Fibroblast of lung (primary cell): ENCODE measurements around the gene ZNF544. TPM values are rescaled to one million over a fixed set of nuclear protein-coding genes. Genes with fewer than 3 reads are reported as not detected.

ENCODE experiments used
- DNase-seq, 2 donors: peaks; one replicate each; pipeline versions ENCODE4 v3.0.0 to v3.0.0-alpha.2; 2010; ENCODE audit warnings: low read depth in 2 of 2
- H2AFZ ChIP-seq: 2 replicates; pipeline ENCODE4 v1.5.1; 2012; ENCODE audit warnings: low read length, control low read depth, inconsistent platforms
- H3K27ac ChIP-seq: 2 replicates; pipeline ENCODE4 v1.5.1; 2011; ENCODE audit warnings: low read length, control low read depth; ENCODE audit not compliant: insufficient read depth
- H3K27me3 ChIP-seq: 2 replicates; pipeline ENCODE4 v1.5.1; 2011; ENCODE audit warnings: mild to moderate bottlenecking, low read length; ENCODE audit not compliant: control insufficient read depth, insufficient read depth
- H3K36me3 ChIP-seq: 2 replicates; pipeline ENCODE4 v1.5.1; 2011; ENCODE audit warnings: low read length; ENCODE audit not compliant: control insufficient read depth, insufficient read depth
- H3K4me1 ChIP-seq: 2 replicates; pipeline ENCODE4 v1.5.1; 2011; ENCODE audit warnings: low read length; ENCODE audit not compliant: control insufficient read depth, insufficient read depth; ENCODE audit errors: extremely low read depth
- H3K4me2 ChIP-seq: 2 replicates; pipeline ENCODE4 v1.5.1; 2011; ENCODE audit warnings: low read length, control low read depth; ENCODE audit not compliant: insufficient read depth; ENCODE audit errors: extremely low read depth
- H3K4me3 ChIP-seq, 4 experiments: fragments of 200-600 bp in 1 of 4; sonication (generic) in 1 of 4; replicated peaks in 1 of 4; 2 replicates each; pipeline ENCODE4 v1.5.1; 2011 to 2016; ENCODE audit warnings: low read length in 4 of 4, low read depth in 3 of 4, mild to moderate bottlenecking in 3 of 4, control low read depth in 2 of 4, inconsistent platforms in 1 of 4, mixed read lengths in 1 of 4; ENCODE audit not compliant: insufficient read depth in 1 of 4; ENCODE audit errors: control extremely low read depth in 1 of 4
- H3K79me2 ChIP-seq: 2 replicates; pipeline ENCODE4 v1.5.1; 2012; ENCODE audit warnings: mild to moderate bottlenecking, low read length, inconsistent platforms; ENCODE audit not compliant: control insufficient read depth, insufficient read depth
- H3K9ac ChIP-seq: 2 replicates; pipeline ENCODE4 v1.5.1; 2011; ENCODE audit warnings: mild to moderate bottlenecking, low read length, control low read depth; ENCODE audit not compliant: insufficient read depth
- H3K9me3 ChIP-seq: 2 replicates; pipeline ENCODE4 v1.5.1; 2012; ENCODE audit warnings: low read depth, low read length; ENCODE audit not compliant: control insufficient read depth, insufficient read depth
- H4K20me1 ChIP-seq: 2 replicates; pipeline ENCODE4 v1.5.1; 2011; ENCODE audit warnings: low read length; ENCODE audit not compliant: control insufficient read depth, insufficient read depth; ENCODE audit errors: extremely low read depth
- EZH2 ChIP-seq: IDR thresholded peaks from 2 replicates; pipeline ENCODE4 v1.5.1; 2012; ENCODE audit warnings: low read length, control low read depth, mild to moderate bottlenecking; ENCODE audit errors: missing control alignments
- polyA plus RNA-seq, 2 donors: library from polyadenylated mRNA; depleted of rRNA in 1 of 2; stranded (reverse) in 1 of 2; unstranded in 1 of 2; fragments of >200 nt; gene quantifications; 2 replicates each; pipeline ENCODE4 v1.2.1, GENCODE V29; 2011 to 2012; ENCODE audit warnings: missing spikeins in 1 of 2
- total RNA-seq: library from RNA; depleted of rRNA; stranded (reverse); fragments of >200 nt; gene quantifications from 2 replicates; pipeline ENCODE4 v1.2.1, GENCODE V29; 2014
- TF ChIP-seq, protein P1 (sequence below), 2 donors: IDR thresholded peaks in 1 of 2; conservative IDR thresholded peaks in 1 of 2; 1 replicate in 1 of 2; 2 replicates in 1 of 2; pipeline ENCODE4 v1.5.1; 2011 to 2012; ENCODE audit warnings: low read length in 2 of 2, control low read depth in 1 of 2, inconsistent platforms in 1 of 2, low read depth in 1 of 2, mild to moderate bottlenecking in 1 of 2

Gene ZNF544
- total and polyA plus RNA-seq, 2 donors (not counting 1 experiment from before 2014, with no cell fraction given), result 17.6 to 40.8 TPM

DNA sequence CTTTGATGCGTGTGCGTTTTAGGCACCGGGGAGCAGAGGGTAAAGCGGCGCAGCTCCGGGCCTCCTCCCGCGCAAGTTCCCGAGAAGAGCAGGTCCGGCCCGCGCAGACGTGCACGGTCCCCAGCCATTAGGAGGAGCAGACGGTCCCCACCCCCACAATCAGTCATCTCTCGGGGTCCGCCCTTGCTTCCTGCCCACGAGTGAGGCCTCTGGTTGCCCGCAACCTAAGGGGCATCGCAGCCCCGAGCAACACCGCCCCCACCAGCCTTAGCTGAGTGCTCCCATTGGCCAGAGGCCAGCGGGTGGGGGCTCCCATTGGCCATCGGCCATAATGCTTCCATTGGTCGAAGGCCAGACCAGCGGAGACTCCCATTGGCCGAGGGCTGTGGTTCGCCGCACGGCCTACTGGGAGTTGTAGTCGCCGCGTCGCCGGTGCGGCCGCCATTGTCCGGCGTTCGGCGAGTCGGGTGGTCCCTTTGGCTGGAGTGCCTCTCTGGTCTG is 49.9 kb downstream of the ZNF544 start, which contains the start of gene ZNF8:
Gene ZNF8, plus strand, starts transcription at position 415 of the 501 bp plus-strand sequence. CDS start 127 bp downstream, outside the sequence.
- Histone ChIP-seq H3K4me3 (peak within 1 kb of the TSS; percentile 81 to 94 (median 86)), H3K27me3 (no peaks in the 10 kb centered on the region), H3K36me3 (peaks cover 2% of the 10 kb centered on the region), H3K9me3 (no peaks in the 10 kb centered on the region), H3K4me1 (no peaks in the 10 kb centered on the region), H3K9ac (peak within 1 kb of the TSS; percentile 89), H4K20me1 (no peaks in the 10 kb centered on the region), H3K27ac (peak within 1 kb of the TSS; percentile 90), H3K4me2 (peak within 1 kb of the TSS; percentile 94), H3K79me2 (peaks cover 29% of the 10 kb centered on the region), H2AFZ (peak within 1 kb of the TSS; percentile 90)
- no peak for TF ChIP-seq EZH2
- TF ChIP-seq, protein P1, sequence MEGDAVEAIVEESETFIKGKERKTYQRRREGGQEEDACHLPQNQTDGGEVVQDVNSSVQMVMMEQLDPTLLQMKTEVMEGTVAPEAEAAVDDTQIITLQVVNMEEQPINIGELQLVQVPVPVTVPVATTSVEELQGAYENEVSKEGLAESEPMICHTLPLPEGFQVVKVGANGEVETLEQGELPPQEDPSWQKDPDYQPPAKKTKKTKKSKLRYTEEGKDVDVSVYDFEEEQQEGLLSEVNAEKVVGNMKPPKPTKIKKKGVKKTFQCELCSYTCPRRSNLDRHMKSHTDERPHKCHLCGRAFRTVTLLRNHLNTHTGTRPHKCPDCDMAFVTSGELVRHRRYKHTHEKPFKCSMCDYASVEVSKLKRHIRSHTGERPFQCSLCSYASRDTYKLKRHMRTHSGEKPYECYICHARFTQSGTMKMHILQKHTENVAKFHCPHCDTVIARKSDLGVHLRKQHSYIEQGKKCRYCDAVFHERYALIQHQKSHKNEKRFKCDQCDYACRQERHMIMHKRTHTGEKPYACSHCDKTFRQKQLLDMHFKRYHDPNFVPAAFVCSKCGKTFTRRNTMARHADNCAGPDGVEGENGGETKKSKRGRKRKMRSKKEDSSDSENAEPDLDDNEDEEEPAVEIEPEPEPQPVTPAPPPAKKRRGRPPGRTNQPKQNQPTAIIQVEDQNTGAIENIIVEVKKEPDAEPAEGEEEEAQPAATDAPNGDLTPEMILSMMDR (conservative IDR thresholded peaks at IDR 0.05 in 1 of 2, IDR thresholded peaks at IDR 0.05 in 1 of 2; ENCODE audit: low read depth in 1 of 2, low read length in 2 of 2), result peak in 1 of 2 donors; percentile 9
- DNase-seq, result peak; percentile 98

GRCh38 chr19:58279042-58279924 is 50.6 kb downstream of the ZNF544 start:
- Histone ChIP-seq H3K4me3 (peak overlapping the region; percentile 81 to 94 (median 86)), H3K36me3 (peaks cover 2% of the 10 kb centered on the region), H2AFZ (peak overlapping the region; percentile 90), H4K20me1 (no peaks in the 10 kb centered on the region), H3K9ac (peak overlapping the region; percentile 89), H3K79me2 (peaks cover 29% of the 10 kb centered on the region), H3K9me3 (no peaks in the 10 kb centered on the region), H3K4me2 (peak overlapping the region; percentile 94), H3K27ac (peak overlapping the region; percentile 90), H3K4me1 (no peaks in the 10 kb centered on the region), H3K27me3 (no peaks in the 10 kb centered on the region)
- TF ChIP-seq, protein P1 (conservative IDR thresholded peaks at IDR 0.05 in 1 of 2, IDR thresholded peaks at IDR 0.05 in 1 of 2; ENCODE audit: low read depth in 1 of 2, low read length in 2 of 2), result no peak
- TF ChIP-seq EZH2, result no peak
- DNase-seq, result peak; percentile 66 to 78

GRCh38 chr19:58279925-58280316 is 51.2 kb downstream of the ZNF544 start:
- peaks cover 2% of the 10 kb centered on the region for H3K36me3 ChIP-seq
- TF ChIP-seq EZH2, result no peak
- TF ChIP-seq, protein P1 (conservative IDR thresholded peaks at IDR 0.05 in 1 of 2, IDR thresholded peaks at IDR 0.05 in 1 of 2; ENCODE audit: low read depth in 1 of 2, low read length in 2 of 2), result no peak
- H3K27ac ChIP-seq, result no peak overlapping the region
- H3K9ac ChIP-seq, result no peak overlapping the region
- H2AFZ ChIP-seq, result no peak overlapping the region
- H3K27me3 ChIP-seq, result no peaks in the 10 kb centered on the region
- H3K4me2 ChIP-seq, result peak overlapping the region; percentile 94
- H3K9me3 ChIP-seq, result no peaks in the 10 kb centered on the region
- H3K4me1 ChIP-seq, result no peaks in the 10 kb centered on the region
- no peak for DNase-seq
- H4K20me1 ChIP-seq, result no peaks in the 10 kb centered on the region
- H3K4me3 ChIP-seq, result peak overlapping the region; percentile 81 to 94 (median 86)
- peaks cover 29% of the 10 kb centered on the region for H3K79me2 ChIP-seq
